ENCODE data around the gene LHFPL5. TPM values are rescaled to one million over a fixed set of nuclear protein-coding genes. Genes with fewer than 3 reads are reported as not detected.

Gene LHFPL5
- total and polyA plus RNA-seq, 2 experiments from 2014 or later = 0.10 TPM; not detected in 1

- TF ChIP-seq CTCF (IDR thresholded peaks at IDR 0.05; ENCODE audit: poor library complexity) (no peak), EZH2 (IDR thresholded peaks at IDR 0.05; ENCODE audit: borderline replicate concordance) (no peak), EZH2phosphoT487 (IDR thresholded peaks at IDR 0.05; ENCODE audit: low read depth, severe bottlenecking, unreplicated experiment) (no peak)
- no peak for DNase-seq (ENCODE audit: low spot score)
Measured at GRCh38 chr6:35765739-35766138, 39.4 kb upstream of the LHFPL5 start.

GRCh38 chr6:35769211-35769610, 35.9 kb upstream of the LHFPL5 start:
- no peak for TF ChIP-seq CTCF (IDR thresholded peaks at IDR 0.05; ENCODE audit: poor library complexity)
- no peak for TF ChIP-seq EZH2 (IDR thresholded peaks at IDR 0.05; ENCODE audit: borderline replicate concordance)
- TF ChIP-seq EZH2phosphoT487 (IDR thresholded peaks at IDR 0.05; ENCODE audit: low read depth, severe bottlenecking, unreplicated experiment) = no peak
- no peaks in the 10 kb centered on the region for H3K79me2 ChIP-seq
- WGBS (ENCODE audit: low lambda C conversion rate, missing lambda C conversion rate) = 60% methylated on average over 4 of the region's 4 CpGs

More at GRCh38 chr6:35765739-35766138, 39.4 kb upstream of the LHFPL5 start:
- no peak overlapping the region for H3K4me3 ChIP-seq
- H3K27ac ChIP-seq = no peak overlapping the region
- H3K4me2 ChIP-seq = no peak overlapping the region
- no peaks in the 10 kb centered on the region for H4K20me1 ChIP-seq (ENCODE audit: insufficient read depth, poor library complexity, severe bottlenecking)
- H3K9me3 ChIP-seq (ENCODE audit: low read depth) = no peaks in the 10 kb centered on the region
- no peaks in the 10 kb centered on the region for H3K9me2 ChIP-seq (replicated peaks; ENCODE audit: insufficient read depth)
- H3K27me3 ChIP-seq = peaks cover 31% of the 10 kb centered on the region
- H3K4me1 ChIP-seq (ENCODE audit: insufficient read depth) = no peaks in the 10 kb centered on the region
- no peaks in the 10 kb centered on the region for H3K79me2 ChIP-seq
- no peaks in the 10 kb centered on the region for H3K36me3 ChIP-seq (replicated peaks; ENCODE audit: insufficient read depth, low read depth)
- 91% methylated on average over 23 of the region's 23 CpGs for WGBS (ENCODE audit: low lambda C conversion rate, missing lambda C conversion rate)
- H2AFZ ChIP-seq = no peak overlapping the region

GRCh38 chr6:35771343-35771627, 33.9 kb upstream of the LHFPL5 start:
- WGBS (ENCODE audit: low lambda C conversion rate, missing lambda C conversion rate) = 54% methylated on average over 5 of the region's 5 CpGs
- H3K4me2 ChIP-seq = no peak overlapping the region
- no peak for DNase-seq (ENCODE audit: low spot score)
- no peak overlapping the region for H3K4me3 ChIP-seq
- no peaks in the 10 kb centered on the region for H3K9me2 ChIP-seq (replicated peaks; ENCODE audit: insufficient read depth)
- no peaks in the 10 kb centered on the region for H3K36me3 ChIP-seq (replicated peaks; ENCODE audit: insufficient read depth, low read depth)
- H3K4me1 ChIP-seq (ENCODE audit: insufficient read depth) = no peaks in the 10 kb centered on the region
- TF ChIP-seq EZH2 (IDR thresholded peaks at IDR 0.05; ENCODE audit: borderline replicate concordance) (no peak), CTCF (IDR thresholded peaks at IDR 0.05; ENCODE audit: poor library complexity) (no peak)
- no peak overlapping the region for H3K27ac ChIP-seq
- H4K20me1 ChIP-seq (ENCODE audit: insufficient read depth, poor library complexity, severe bottlenecking) = no peaks in the 10 kb centered on the region
- H2AFZ ChIP-seq = no peak overlapping the region
- H3K27me3 ChIP-seq = peaks cover 9% of the 10 kb centered on the region
- no peaks in the 10 kb centered on the region for H3K9me3 ChIP-seq (ENCODE audit: low read depth)
- no peaks in the 10 kb centered on the region for H3K79me2 ChIP-seq

More at GRCh38 chr6:35769211-35769610, 35.9 kb upstream of the LHFPL5 start:
- no peaks in the 10 kb centered on the region for H3K4me1 ChIP-seq (ENCODE audit: insufficient read depth)
- H3K4me2 ChIP-seq = no peak overlapping the region
- no peak overlapping the region for H3K4me3 ChIP-seq
- H3K27me3 ChIP-seq = peaks cover 7% of the 10 kb centered on the region
- H2AFZ ChIP-seq = no peak overlapping the region
- no peak overlapping the region for H3K27ac ChIP-seq
- H3K36me3 ChIP-seq (replicated peaks; ENCODE audit: insufficient read depth, low read depth) = no peaks in the 10 kb centered on the region
- H3K9me2 ChIP-seq (replicated peaks; ENCODE audit: insufficient read depth) = no peaks in the 10 kb centered on the region
- no peak for DNase-seq (ENCODE audit: low spot score)
- H4K20me1 ChIP-seq (ENCODE audit: insufficient read depth, poor library complexity, severe bottlenecking) = no peaks in the 10 kb centered on the region
- no peaks in the 10 kb centered on the region for H3K9me3 ChIP-seq (ENCODE audit: low read depth)

Data from hepatocyte (in vitro differentiated cells).